WTC11 (cell line): Measurements from ENCODE around the gene KDM4B. TPM values are rescaled to one million over a fixed set of nuclear protein-coding genes. Genes with fewer than 3 reads are reported as not detected.

Experiments used
- ATAC-seq: fragments of 200-7000 bp; cut with Tn5 transposase; 2 replicates; pipeline ENCODE4 v1.10.0; 2021; ENCODE audit warnings: mild to moderate bottlenecking, moderate library complexity
- CTCF ChIA-PET: fragments of 300-600 bp; sonication (Branson Sonifier 250); formaldehyde crosslinking; loops from one replicate; lab custom pipeline; 2021; ENCODE audit warnings: antibody characterized with exemption; lab: Charles Lee
- POLR2A ChIA-PET: fragments of 350-600 bp; sonication (Branson Sonifier 250); formaldehyde crosslinking; loops from one replicate; lab custom pipeline; 2021; ENCODE audit warnings: antibody characterized with exemption; lab: Charles Lee
- DNase-seq: peaks from one replicate; pipeline ENCODE4 v3.0.0; 2021; ENCODE audit warnings: low spot score
- H3K27ac Mint-ChIP-seq: 2 replicates; pipeline ENCODE4 v1.8.0; 2021; ENCODE audit warnings: mixed read lengths
- H3K27me3 Mint-ChIP-seq: 2 replicates; pipeline ENCODE4 v1.8.0; 2021; ENCODE audit warnings: low read depth, mild to moderate bottlenecking, moderate library complexity, mixed read lengths
- H3K36me3 Mint-ChIP-seq: 2 replicates; pipeline ENCODE4 v1.8.0; 2021; ENCODE audit warnings: mixed read lengths
- H3K4me1 Mint-ChIP-seq: 2 replicates; pipeline ENCODE4 v1.8.0; 2022; ENCODE audit warnings: mixed read lengths
- H3K4me3 Mint-ChIP-seq: 2 replicates; pipeline ENCODE4 v1.8.0; 2021; ENCODE audit warnings: mild to moderate bottlenecking, moderate library complexity, mixed read lengths
- H3K9me3 Mint-ChIP-seq: 2 replicates; pipeline ENCODE4 v1.8.0; 2021; ENCODE audit warnings: mixed read lengths
- AFF4 ChIP-seq: sonication (generic); formaldehyde crosslinking; IDR thresholded peaks from 2 replicates; pipeline ENCODE4 v1.8.1; 2023; ENCODE audit warnings: mild to moderate bottlenecking, missing genetic modification reagents, borderline replicate concordance
- ARID4B ChIP-seq: sonication (generic); formaldehyde crosslinking; IDR thresholded peaks from 2 replicates; pipeline ENCODE4 v1.8.0; 2023; ENCODE audit warnings: missing genetic modification reagents, mild to moderate bottlenecking, borderline replicate concordance
- CBFB ChIP-seq: sonication (generic); formaldehyde crosslinking; IDR thresholded peaks from 2 replicates; pipeline ENCODE4 v1.8.1; 2022; ENCODE audit warnings: mild to moderate bottlenecking, low read depth, missing genetic modification reagents
- CTCF ChIP-seq: fragments of 200-600 bp; IDR thresholded peaks from 2 replicates; pipeline ENCODE4 v1.8.0; 2022; ENCODE audit warnings: antibody characterized with exemption
- E2F4 ChIP-seq: sonication (generic); formaldehyde crosslinking; IDR thresholded peaks from 2 replicates; pipeline ENCODE4 v1.8.1; 2022; ENCODE audit warnings: low read depth, mild to moderate bottlenecking, moderate library complexity, missing genetic modification reagents, borderline replicate concordance
- ETV6 ChIP-seq: sonication (generic); formaldehyde crosslinking; IDR thresholded peaks from 2 replicates; pipeline ENCODE4 v1.8.1; 2022; ENCODE audit warnings: mild to moderate bottlenecking, missing genetic modification reagents
- FOXJ3 ChIP-seq: sonication (generic); formaldehyde crosslinking; IDR thresholded peaks from 2 replicates; pipeline ENCODE4 v1.9.0; 2021; ENCODE audit warnings: missing genetic modification reagents, mild to moderate bottlenecking, borderline replicate concordance
- HMGA2 ChIP-seq: fragments of 250-450 bp; sonication (Bioruptor Pico); IDR thresholded peaks from 2 replicates; pipeline ENCODE4 v1.4.0; 2021; ENCODE audit warnings: mild to moderate bottlenecking, moderate library complexity
- JUN ChIP-seq: sonication (generic); formaldehyde crosslinking; IDR thresholded peaks from 2 replicates; pipeline ENCODE4 v1.8.0; 2023; ENCODE audit warnings: mild to moderate bottlenecking, missing genetic modification reagents
- KAT7 ChIP-seq: sonication (generic); formaldehyde crosslinking; IDR thresholded peaks from 2 replicates; pipeline ENCODE4 v1.8.1; 2023; ENCODE audit warnings: missing genetic modification reagents, mild to moderate bottlenecking, borderline replicate concordance
- NFE2L1 ChIP-seq: sonication (generic); formaldehyde crosslinking; IDR thresholded peaks from 2 replicates; pipeline ENCODE4 v1.8.1; 2023; ENCODE audit warnings: missing genetic modification reagents
- OVOL2 ChIP-seq: fragments of 250-450 bp; sonication (Bioruptor Pico); IDR thresholded peaks from 2 replicates; pipeline ENCODE4 v1.9.0; 2021; ENCODE audit warnings: mild to moderate bottlenecking, borderline replicate concordance
- RELA ChIP-seq: sonication (generic); formaldehyde crosslinking; IDR thresholded peaks from 2 replicates; pipeline ENCODE4 v1.8.1; 2022; ENCODE audit warnings: missing genetic modification reagents, mild to moderate bottlenecking, borderline replicate concordance
- ZNF121 ChIP-seq: sonication (generic); formaldehyde crosslinking; IDR thresholded peaks from 2 replicates; pipeline ENCODE4 v1.8.0; 2023; ENCODE audit warnings: missing genetic modification reagents
- ZNF281 ChIP-seq: sonication (generic); formaldehyde crosslinking; IDR thresholded peaks from 2 replicates; pipeline ENCODE4 v1.8.0; 2023; ENCODE audit warnings: mild to moderate bottlenecking, missing genetic modification reagents
- ZNF317 ChIP-seq: sonication (generic); formaldehyde crosslinking; IDR thresholded peaks from 2 replicates; pipeline ENCODE4 v1.8.1; 2023; ENCODE audit warnings: low read depth, mild to moderate bottlenecking, moderate library complexity, missing genetic modification reagents, borderline replicate concordance
- ZNF512 ChIP-seq: sonication (generic); formaldehyde crosslinking; IDR thresholded peaks from 2 replicates; pipeline ENCODE4 v1.8.1; 2022; ENCODE audit warnings: missing genetic modification reagents, borderline replicate concordance
- total RNA-seq: library from RNA; stranded (reverse); gene quantifications from 3 replicates; pipeline ENCODE4 v1.2.3, GENCODE V29; 2021
- TF ChIP-seq, protein P1 (sequence below): fragments of 250-450 bp; sonication (Bioruptor Pico); IDR thresholded peaks from 2 replicates; pipeline ENCODE4 v1.9.0; 2021; ENCODE audit warnings: mild to moderate bottlenecking

Gene KDM4B
- total RNA-seq, 1 experiment from 2014 or later = 43.2 TPM

DNA sequence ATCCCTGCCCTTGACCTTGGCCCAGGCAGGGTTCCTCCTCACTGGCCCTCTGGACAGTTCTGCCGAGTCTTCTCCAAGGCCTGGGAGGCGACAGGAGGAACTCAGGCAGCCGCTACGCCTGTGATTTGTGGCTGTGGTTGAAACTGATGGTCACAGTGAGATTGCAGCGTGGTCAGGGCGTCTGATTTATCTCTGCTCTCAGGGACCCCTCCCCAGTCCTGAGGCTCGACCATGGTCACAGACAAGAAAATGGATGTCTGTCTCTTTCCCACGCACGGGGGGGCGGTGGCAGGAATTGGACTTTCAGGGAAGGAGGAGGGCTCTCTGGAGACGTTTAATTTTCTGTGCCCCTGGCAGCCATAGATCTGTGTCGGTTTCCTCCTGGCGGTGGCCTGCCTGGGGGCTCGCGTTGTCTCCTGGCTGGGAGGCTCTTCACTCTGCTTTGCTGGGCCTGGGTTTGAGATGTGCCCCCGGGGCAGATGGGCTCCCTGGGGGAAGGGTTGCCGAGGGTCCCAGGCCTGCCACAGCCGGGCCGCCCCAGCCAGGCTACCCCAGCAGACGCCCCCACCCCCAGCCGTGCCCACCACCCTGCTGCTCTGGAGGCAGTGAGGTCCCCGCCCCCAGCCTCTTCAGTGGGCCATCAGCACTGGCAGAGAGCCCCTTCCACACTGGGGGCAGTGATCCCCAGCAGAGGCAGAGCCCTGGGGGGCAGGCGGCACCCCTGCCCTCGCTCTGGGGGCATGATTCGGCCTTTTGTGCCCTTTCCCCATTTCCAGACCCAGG is 167.4 kb downstream of the KDM4B start (continued):
- TF ChIP-seq ZNF281 (CRISPR knock-in tag) = no peak
- no peak for TF ChIP-seq KAT7 (CRISPR knock-in tag)
- TF ChIP-seq CTCF = no peak

DNA sequence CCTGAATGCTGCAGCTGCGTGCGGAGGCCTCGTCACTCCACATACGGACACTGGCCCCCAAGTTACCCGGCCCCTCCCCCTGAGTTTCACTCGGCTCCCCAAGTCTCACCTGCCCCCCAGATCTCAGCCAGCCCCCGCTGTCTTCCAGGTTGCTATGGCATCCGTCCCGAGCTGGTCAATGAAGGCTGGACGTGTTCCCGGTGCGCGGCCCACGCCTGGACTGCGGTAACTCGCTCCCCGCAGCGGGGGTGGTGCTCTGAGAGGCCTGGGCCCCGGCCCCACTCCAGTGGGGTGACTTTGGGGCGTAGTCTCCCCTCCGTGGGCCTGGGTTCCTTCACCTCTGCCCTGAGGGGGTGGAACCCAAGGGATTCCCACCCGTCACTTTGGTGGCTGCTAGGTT is 168.2 kb downstream of the KDM4B start:
- no peaks in the 10 kb centered on the region for H3K9me3 Mint-ChIP-seq
- H3K4me1 Mint-ChIP-seq = peaks cover 3% of the 10 kb centered on the region
- TF ChIP-seq ARID4B (CRISPR knock-in tag) = no peak
- TF ChIP-seq OVOL2 (CRISPR knock-in tag) = no peak
- TF ChIP-seq ETV6 (CRISPR knock-in tag) = no peak
- no peak for TF ChIP-seq CBFB (CRISPR knock-in tag)
- TF ChIP-seq, protein P1, sequence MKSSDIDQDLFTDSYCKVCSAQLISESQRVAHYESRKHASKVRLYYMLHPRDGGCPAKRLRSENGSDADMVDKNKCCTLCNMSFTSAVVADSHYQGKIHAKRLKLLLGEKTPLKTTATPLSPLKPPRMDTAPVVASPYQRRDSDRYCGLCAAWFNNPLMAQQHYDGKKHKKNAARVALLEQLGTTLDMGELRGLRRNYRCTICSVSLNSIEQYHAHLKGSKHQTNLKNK (CRISPR knock-in tag) = no peak
- TF ChIP-seq FOXJ3 = no peak
- TF ChIP-seq ZNF121 (CRISPR knock-in tag) = no peak
- TF ChIP-seq AFF4 (CRISPR knock-in tag) = no peak
- TF ChIP-seq ZNF512 (CRISPR knock-in tag) = no peak
- no peak for TF ChIP-seq JUN (CRISPR knock-in tag)
- no peak for TF ChIP-seq NFE2L1 (CRISPR knock-in tag)
- no peak for TF ChIP-seq HMGA2
- no peak for TF ChIP-seq RELA (CRISPR knock-in tag)
- TF ChIP-seq ZNF317 (CRISPR knock-in tag) = no peak
- TF ChIP-seq E2F4 (CRISPR knock-in tag) = no peak
- POLR2A ChIA-PET = no interaction called here
- ATAC-seq (no peak), DNase-seq (no peak)
- CTCF ChIA-PET = interaction anchor here (0.8 to 5.2 kb wide), 5 partner anchors 9 to 88 kb away, joined by 3 to 46 read pairs (median 23); no protein-coding TSS in a partner anchor
- H3K4me3 Mint-ChIP-seq = no peak overlapping the region
- H3K27me3 Mint-ChIP-seq = no peaks in the 10 kb centered on the region
- H3K27ac Mint-ChIP-seq = peak overlapping the region; percentile 63; the same call in 1 of the 2 replicates
- peaks cover 22% of the 10 kb centered on the region for H3K36me3 Mint-ChIP-seq
